SK-N-SH treated with all-trans-retinoic acid at 6 μM for 48 hours (cell line): ENCODE data around the gene KRTAP5-8.
"Not testable (repeated sequence)": the region's sequence is repeated elsewhere in the genome, so short reads cannot be mapped to it uniquely, and the experiment has no call there.

Source experiments
- ATAC-seq: fragments of 200-7000 bp; cut with Tn5 transposase; 3 replicates; pipeline ENCODE4 v1.9.1; 2020; ENCODE audit warnings: mild to moderate bottlenecking, moderate library complexity
- BACH2 ChIP-seq: fragments of 250-450 bp; sonication (Bioruptor Pico); IDR thresholded peaks from 2 replicates; pipeline ENCODE4 v1.9.0; 2021; ENCODE audit warnings: mild to moderate bottlenecking, borderline replicate concordance
- CREB5 ChIP-seq: fragments of 250-450 bp; sonication (Bioruptor Pico); IDR thresholded peaks from 2 replicates; pipeline ENCODE4 v1.5.1; 2020; ENCODE audit warnings: low read depth, mild to moderate bottlenecking, moderate library complexity
- CSRNP3 ChIP-seq: fragments of 250-450 bp; sonication (Bioruptor Pico); IDR thresholded peaks from 2 replicates; pipeline ENCODE4 v1.5.1; 2021; ENCODE audit warnings: mild to moderate bottlenecking, moderate library complexity
- ESRRG ChIP-seq: fragments of 250-450 bp; sonication (Bioruptor Pico); IDR thresholded peaks from 2 replicates; pipeline ENCODE4 v1.6.1; 2021; ENCODE audit warnings: mild to moderate bottlenecking
- GLIS3 ChIP-seq: fragments of 250-450 bp; sonication (Bioruptor Pico); IDR thresholded peaks from 2 replicates; pipeline ENCODE4 v1.5.0; 2020; ENCODE audit warnings: mild to moderate bottlenecking, moderate library complexity
- ISL1 ChIP-seq: fragments of 250-450 bp; sonication (Bioruptor Pico); IDR thresholded peaks from 2 replicates; pipeline ENCODE4 v2.1.2; 2022; ENCODE audit warnings: mild to moderate bottlenecking, moderate library complexity
- PATZ1 ChIP-seq: fragments of 250-450 bp; sonication (Bioruptor Pico); IDR thresholded peaks from 2 replicates; pipeline ENCODE4 v1.8.0; 2020; ENCODE audit warnings: mild to moderate bottlenecking, moderate library complexity, borderline replicate concordance
- PPARA ChIP-seq: fragments of 250-450 bp; sonication (Bioruptor Pico); IDR thresholded peaks from 2 replicates; pipeline ENCODE4 v1.5.0; 2020; ENCODE audit warnings: mild to moderate bottlenecking, borderline replicate concordance
- RARB ChIP-seq: fragments of 250-450 bp; sonication (Bioruptor Pico); IDR thresholded peaks from 2 replicates; pipeline ENCODE4 v1.8.0; 2021; ENCODE audit warnings: mild to moderate bottlenecking, moderate library complexity
- TCF4 ChIP-seq: fragments of 250-450 bp; sonication (Bioruptor Pico); IDR thresholded peaks from 2 replicates; pipeline ENCODE4 v1.8.0; 2021; ENCODE audit warnings: mild to moderate bottlenecking, moderate library complexity, borderline replicate concordance
- TOX ChIP-seq: fragments of 250-450 bp; sonication (Bioruptor Pico); IDR thresholded peaks from 2 replicates; pipeline ENCODE4 v1.8.0; 2021; ENCODE audit warnings: mild to moderate bottlenecking, moderate library complexity, borderline replicate concordance
- TSHZ2 ChIP-seq: fragments of 250-450 bp; sonication (Bioruptor Pico); IDR thresholded peaks from 2 replicates; pipeline ENCODE4 v1.5.0; 2020; ENCODE audit warnings: mild to moderate bottlenecking, moderate library complexity
- ZFP3 ChIP-seq: fragments of 250-450 bp; sonication (Bioruptor Pico); IDR thresholded peaks from 2 replicates; pipeline ENCODE4 v1.5.0; 2020; ENCODE audit warnings: mild to moderate bottlenecking, moderate library complexity
- ZFP30 ChIP-seq: fragments of 450-650 bp; formaldehyde crosslinking; IDR thresholded peaks from 2 replicates; pipeline ENCODE4 v1.5.0; 2022; ENCODE audit warnings: mild to moderate bottlenecking, moderate library complexity
- ZNF565 ChIP-seq: fragments of 450-650 bp; formaldehyde crosslinking; conservative IDR thresholded peaks from 2 replicates; pipeline ENCODE4 v1.5.0; 2020; ENCODE audit warnings: low read depth, mild to moderate bottlenecking, moderate library complexity
- ZNF8 ChIP-seq: fragments of 450-650 bp; formaldehyde crosslinking; IDR thresholded peaks from 2 replicates; pipeline ENCODE4 v1.5.0; 2020; ENCODE audit warnings: mild to moderate bottlenecking, moderate library complexity
- TF ChIP-seq, protein P1 (sequence below): fragments of 250-450 bp; sonication (Bioruptor Pico); IDR thresholded peaks from 2 replicates; pipeline ENCODE4 v1.8.0; 2021; ENCODE audit warnings: low read depth, mild to moderate bottlenecking, moderate library complexity, borderline replicate concordance

The KRTAP5-8 gene

GRCh38 chr11:71539017-71539416 is 1.2 kb downstream of the KRTAP5-8 start:
- no peak for ATAC-seq
- TF ChIP-seq ZFP3, result no peak
- no peak for TF ChIP-seq ZNF565 (CRISPR knock-in tag)
- no peak for TF ChIP-seq RARB (CRISPR knock-in tag)
- no peak for TF ChIP-seq GLIS3 (CRISPR knock-in tag)

- ATAC-seq, result not testable (repeated sequence)
Observed at GRCh38 chr11:71539971-71540370, 2.1 kb downstream of the KRTAP5-8 start.

DNA sequence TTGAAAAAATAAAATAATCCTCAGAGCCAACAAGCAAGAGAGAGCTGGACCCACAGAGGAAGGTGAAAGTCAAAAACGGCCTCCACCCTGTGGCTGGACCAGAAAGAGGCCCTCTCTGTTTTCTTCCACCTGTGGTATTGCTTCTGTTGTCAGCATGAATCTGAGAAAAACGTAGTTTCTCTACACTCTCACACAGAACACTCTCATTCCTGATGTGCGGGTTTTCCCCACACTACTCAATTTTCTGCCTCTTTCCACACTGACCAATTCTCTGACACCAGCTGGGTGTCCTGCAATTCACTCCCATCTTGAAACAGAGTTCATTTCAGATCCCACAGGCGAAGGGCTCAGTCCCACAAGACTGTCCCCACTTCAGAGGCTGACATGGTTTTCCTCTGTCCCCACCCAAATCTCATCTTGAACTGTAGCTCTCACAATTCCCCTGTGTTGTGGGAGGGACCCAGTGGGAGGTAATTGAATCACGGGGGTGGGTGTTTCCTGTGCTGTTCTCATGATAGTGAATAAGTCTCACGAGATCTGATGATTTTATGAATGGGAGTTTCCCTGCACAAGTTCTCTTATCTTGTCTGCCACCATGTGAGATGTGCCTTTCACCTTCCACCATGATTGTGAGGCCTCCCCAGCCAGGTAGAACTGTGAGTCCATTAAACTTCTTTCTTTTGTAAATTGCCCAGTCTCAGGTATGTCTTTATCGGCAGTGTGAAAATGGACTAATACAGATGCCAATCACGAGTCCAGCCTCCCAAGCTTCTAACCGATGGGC is 2.9 kb downstream of the KRTAP5-8 start:
- ATAC-seq, result not testable (repeated sequence)

GRCh38 chr11:71542382-71542781 is 4.6 kb downstream of the KRTAP5-8 start:
- TF ChIP-seq BACH2 (CRISPR knock-in tag), result no peak
- no peak for TF ChIP-seq GLIS3 (CRISPR knock-in tag)
- no peak for TF ChIP-seq TCF4 (CRISPR knock-in tag)
- TF ChIP-seq ZFP3, result no peak
- TF ChIP-seq PPARA (CRISPR knock-in tag), result no peak
- no peak for TF ChIP-seq PATZ1 (CRISPR knock-in tag)
- no peak for TF ChIP-seq ISL1 (CRISPR knock-in tag)
- TF ChIP-seq TSHZ2 (CRISPR knock-in tag), result no peak
- no peak for TF ChIP-seq ZFP30 (CRISPR knock-in tag)
- no peak for TF ChIP-seq ESRRG (CRISPR knock-in tag)
- no peak for TF ChIP-seq ZNF8 (CRISPR knock-in tag)
- TF ChIP-seq, protein P1, sequence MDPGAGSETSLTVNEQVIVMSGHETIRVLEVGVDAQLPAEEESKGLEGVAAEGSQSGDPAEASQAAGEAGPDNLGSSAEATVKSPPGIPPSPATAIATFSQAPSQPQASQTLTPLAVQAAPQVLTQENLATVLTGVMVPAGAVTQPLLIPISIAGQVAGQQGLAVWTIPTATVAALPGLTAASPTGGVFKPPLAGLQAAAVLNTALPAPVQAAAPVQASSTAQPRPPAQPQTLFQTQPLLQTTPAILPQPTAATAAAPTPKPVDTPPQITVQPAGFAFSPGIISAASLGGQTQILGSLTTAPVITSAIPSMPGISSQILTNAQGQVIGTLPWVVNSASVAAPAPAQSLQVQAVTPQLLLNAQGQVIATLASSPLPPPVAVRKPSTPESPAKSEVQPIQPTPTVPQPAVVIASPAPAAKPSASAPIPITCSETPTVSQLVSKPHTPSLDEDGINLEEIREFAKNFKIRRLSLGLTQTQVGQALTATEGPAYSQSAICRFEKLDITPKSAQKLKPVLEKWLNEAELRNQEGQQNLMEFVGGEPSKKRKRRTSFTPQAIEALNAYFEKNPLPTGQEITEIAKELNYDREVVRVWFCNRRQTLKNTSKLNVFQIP (CRISPR knock-in tag), result no peak
- no peak for ATAC-seq

DNA sequence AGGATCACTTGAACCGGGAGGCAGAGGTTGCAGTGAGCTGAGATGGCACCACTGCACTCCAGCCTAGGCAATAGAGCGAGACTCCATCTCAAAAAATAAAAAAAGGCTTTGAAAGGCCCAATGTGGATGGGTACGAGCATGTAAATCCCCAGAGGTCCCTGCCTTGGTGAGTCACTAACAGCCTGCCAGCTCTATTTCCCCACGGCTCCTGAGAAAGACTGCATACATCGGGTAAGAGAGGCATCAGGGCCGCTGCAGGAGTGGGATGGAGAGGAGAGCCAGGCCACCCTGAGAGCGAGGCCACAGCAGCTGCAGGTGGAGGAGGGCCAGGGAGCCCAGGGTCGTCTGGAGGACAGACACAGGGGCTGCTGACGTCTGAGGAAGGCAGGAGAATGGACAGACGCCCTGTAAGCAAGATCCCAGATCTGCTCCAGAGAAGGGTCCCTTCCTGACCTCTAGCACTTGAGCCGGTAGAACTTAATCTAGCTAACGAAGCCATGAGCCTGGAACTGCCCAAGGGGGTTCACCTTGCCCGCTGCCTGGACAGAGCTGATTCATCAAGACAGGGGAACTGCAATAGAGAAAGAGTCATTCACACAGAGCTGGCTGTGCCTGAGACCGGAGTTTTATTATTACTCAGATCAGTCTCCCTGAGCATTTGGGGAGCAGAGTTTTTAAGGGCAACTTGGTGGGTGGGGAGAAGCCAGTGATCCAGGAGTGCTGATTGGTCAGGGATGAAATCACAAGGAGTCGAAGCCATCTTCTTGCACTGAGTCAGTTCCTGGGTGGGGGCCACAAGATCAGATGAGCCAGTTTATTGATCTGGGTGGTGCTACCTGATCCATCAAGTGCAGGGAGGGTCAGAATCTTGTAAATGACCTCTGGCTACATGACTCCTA is 5.3 kb downstream of the KRTAP5-8 start:
- TF ChIP-seq CREB5 (CRISPR knock-in tag), result no peak
- ATAC-seq, result no peak

DNA sequence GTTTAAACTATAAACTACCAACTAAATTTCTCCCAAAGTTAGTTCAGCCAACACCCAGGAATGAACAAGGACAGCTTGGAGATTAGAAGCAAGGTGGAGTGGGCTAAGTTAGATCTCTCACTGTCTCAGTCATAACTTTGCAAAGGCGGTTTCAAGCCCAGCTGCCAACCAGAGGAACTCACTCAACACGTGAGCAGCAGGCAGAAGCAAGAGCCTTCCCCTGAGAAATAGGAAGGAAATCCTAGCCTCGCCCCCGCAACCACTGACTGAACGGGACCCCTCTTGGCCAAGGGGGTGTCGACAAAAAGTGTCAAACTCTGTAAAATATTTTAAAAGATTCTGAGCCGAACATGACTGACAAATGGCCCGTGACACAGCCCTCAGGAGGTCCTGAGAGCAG is 6.0 kb downstream of the KRTAP5-8 start:
- no peak for ATAC-seq
- TF ChIP-seq PATZ1 (CRISPR knock-in tag) (no peak), ZNF565 (CRISPR knock-in tag) (no peak), RARB (CRISPR knock-in tag) (no peak), CSRNP3 (CRISPR knock-in tag) (no peak), CREB5 (CRISPR knock-in tag) (no peak), ZFP30 (CRISPR knock-in tag) (no peak), TOX (CRISPR knock-in tag) (no peak), ZNF8 (CRISPR knock-in tag) (no peak)
